ENCODE measurements around the gene ATAD2B. TPM values are rescaled to one million over a fixed set of nuclear protein-coding genes. Genes with fewer than 3 reads are reported as not detected.

The ATAD2B gene
- total RNA-seq, 1 donor from 2014 or later, result 28.8 TPM

GRCh38 chr2:23839919-23840578 lies 86.9 kb downstream of the ATAD2B start:
- intact Hi-C loops (cut with micrococcal nuclease), result no loop called here

- intact Hi-C loops (cut with micrococcal nuclease), result no loop called here
Observed at GRCh38 chr2:23838996-23839395, 87.9 kb downstream of the ATAD2B start.

- intact Hi-C loops (cut with micrococcal nuclease), result no loop called here
Observed at GRCh38 chr2:23838581-23838980, 88.3 kb downstream of the ATAD2B start.

GRCh38 chr2:23837871-23838270 lies 89.1 kb downstream of the ATAD2B start:
- intact Hi-C loops (cut with micrococcal nuclease), result no loop called here

GRCh38 chr2:23836971-23837565 lies 89.9 kb downstream of the ATAD2B start:
- intact Hi-C loops (cut with micrococcal nuclease), result no loop called here

- intact Hi-C loops (cut with micrococcal nuclease), result no loop called here
Observed at GRCh38 chr2:23836505-23836904, 90.4 kb downstream of the ATAD2B start.

GRCh38 chr2:23835988-23836387 lies 90.9 kb downstream of the ATAD2B start:
- intact Hi-C loops (cut with micrococcal nuclease), result no loop called here

GRCh38 chr2:23835423-23835822 lies 91.5 kb downstream of the ATAD2B start:
- intact Hi-C loops (cut with micrococcal nuclease), result no loop called here

GRCh38 chr2:23828986-23829385 lies 97.9 kb downstream of the ATAD2B start:
- intact Hi-C loops (cut with micrococcal nuclease), result no loop called here

DNA sequence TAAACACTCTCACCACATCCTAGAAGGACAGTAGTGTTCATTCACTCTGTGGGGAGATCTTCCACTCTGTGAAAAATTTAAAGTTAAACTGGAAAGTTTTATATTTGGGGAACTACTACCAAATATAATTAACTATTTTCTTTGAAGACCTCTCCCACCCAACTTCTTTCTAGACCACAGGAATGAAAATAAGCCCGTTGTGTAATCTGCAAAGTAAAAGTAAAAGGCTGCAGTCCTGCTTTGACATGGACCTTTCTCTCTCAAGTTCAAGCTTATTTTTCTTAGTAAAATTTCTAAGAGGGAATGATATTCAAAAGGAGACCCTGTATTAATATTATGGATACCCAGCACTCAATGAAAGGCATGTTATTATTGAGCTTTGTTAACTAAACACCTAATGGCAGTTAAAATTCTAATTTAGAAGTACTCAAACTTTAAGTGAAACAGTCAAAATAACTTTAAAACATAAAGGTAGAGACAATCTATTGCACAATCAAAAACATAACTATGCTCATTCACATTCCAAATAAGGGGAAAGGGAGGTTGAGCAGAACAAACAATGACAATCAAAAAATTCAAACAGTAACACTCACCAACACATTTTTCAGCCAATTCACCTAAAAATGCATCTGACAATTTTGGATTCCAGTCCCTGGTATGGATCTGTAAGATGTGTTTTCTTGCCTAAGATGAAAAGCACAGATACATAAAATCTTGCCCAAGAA lies 98.5 kb downstream of the ATAD2B start:
- intact Hi-C loops (cut with micrococcal nuclease), result no loop called here

- intact Hi-C loops (cut with micrococcal nuclease), result no loop called here
Observed at GRCh38 chr2:23827287-23827686, 99.6 kb downstream of the ATAD2B start.

GRCh38 chr2:23826771-23827170 lies 100.2 kb downstream of the ATAD2B start:
- intact Hi-C loops (cut with micrococcal nuclease), result no loop called here

- intact Hi-C loops (cut with micrococcal nuclease), result no loop called here
Observed at GRCh38 chr2:23826040-23826439, 100.9 kb downstream of the ATAD2B start.

DNA sequence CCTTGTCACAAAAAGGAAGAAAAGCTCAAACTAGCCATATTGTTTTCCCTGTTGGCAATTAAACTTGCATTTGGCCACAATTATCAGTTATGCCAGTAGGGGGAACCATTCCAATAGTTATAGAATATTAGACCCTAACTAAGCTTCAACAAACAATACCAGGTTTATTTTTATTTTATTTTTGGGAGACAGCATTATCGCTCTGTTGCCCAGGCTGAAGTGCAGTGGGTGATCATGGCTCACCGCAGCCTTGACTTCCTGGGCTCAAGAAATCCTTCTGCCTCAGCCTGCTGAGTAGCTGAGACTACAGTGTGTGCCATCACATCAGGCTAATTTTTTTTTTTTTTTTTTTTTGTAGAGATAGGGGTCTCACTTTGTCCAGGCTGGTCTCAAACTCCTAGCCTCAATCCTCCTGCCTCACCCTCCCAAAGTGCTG lies 102.1 kb downstream of the ATAD2B start:
- intact Hi-C loops (cut with micrococcal nuclease), result loop anchor here (1.0 to 5.0 kb wide), 8 partner anchors 103 to 1003 kb away; partner anchors contain the start of genes ATAD2B, SF3B6, TP53I3 and UBXN2A

GRCh38 chr2:23823863-23824262 lies 103.1 kb downstream of the ATAD2B start:
- intact Hi-C loops (cut with micrococcal nuclease), result loop anchor here (1.0 to 5.0 kb wide), 8 partner anchors 103 to 1003 kb away; partner anchors contain the start of genes ATAD2B, SF3B6, TP53I3 and UBXN2A

GRCh38 chr2:23814963-23815362 lies 112.0 kb downstream of the ATAD2B start:
- intact Hi-C loops (cut with micrococcal nuclease), result no loop called here

DNA sequence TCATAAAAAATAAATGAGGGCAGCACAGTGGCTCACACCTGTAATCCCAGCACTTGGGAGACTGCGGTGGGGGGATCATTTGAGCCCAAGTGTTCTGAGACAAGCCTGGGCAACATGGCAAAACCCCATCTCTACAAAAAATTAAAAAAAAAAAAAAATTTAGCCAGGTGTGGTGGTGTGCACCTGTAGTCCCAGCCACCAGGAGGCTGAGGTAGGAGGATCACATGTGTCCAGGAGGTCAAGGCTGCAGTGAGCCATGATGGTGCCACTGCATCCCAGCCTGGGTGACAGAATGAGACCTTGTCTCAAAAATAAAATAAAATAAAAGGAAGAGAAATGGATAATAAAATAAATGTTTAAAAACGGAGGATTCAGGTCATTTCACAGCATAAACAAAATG lies 113.5 kb downstream of the ATAD2B start:
- intact Hi-C loops (cut with micrococcal nuclease), result no loop called here

DNA sequence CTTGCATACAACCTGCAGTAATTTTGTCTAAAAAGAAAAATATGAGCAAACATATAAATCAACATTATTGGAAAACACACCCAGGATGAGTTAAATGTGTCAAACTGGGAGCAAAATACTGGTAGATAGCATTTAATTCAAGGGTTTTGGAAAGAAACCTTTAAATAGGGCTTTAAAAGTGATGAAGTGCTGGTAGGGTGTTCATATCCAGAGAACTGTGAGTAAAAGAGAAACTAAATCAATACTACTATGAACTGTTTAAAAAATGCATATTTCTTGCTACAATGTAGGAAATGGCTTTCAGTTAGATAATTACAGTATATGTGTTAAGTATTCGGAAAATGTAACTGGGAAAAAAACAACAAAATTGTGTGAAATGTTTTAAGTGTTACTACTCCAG lies 117.8 kb downstream of the ATAD2B start:
- intact Hi-C loops (cut with micrococcal nuclease), result no loop called here

DNA sequence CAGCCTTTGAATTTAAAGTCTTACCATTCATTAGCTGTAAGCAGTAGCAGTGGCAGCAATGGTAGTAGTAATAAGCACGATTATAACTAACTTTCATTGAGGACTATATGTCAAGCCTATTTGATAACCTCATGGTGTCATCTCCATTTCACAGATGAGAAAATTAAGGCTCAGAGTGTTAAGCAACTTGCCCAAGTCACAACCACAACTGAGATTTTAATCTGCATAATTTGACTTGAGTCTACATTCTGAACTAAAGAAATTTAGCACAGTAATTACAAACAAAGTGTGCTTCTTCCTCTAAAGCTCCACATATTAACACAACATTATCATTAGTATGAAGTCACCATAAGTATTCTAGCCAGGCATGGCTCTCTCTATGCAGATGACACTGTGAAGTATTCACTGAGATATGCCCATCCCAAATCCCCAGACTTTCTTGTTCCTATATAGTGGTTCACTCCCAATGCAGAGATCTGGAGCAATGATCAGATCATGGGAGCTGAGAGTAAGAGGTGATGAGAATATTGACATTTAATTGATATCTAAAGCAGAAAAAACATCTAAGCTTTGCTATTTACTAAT lies 120.2 kb downstream of the ATAD2B start:
- intact Hi-C loops (cut with micrococcal nuclease), result no loop called here

DNA sequence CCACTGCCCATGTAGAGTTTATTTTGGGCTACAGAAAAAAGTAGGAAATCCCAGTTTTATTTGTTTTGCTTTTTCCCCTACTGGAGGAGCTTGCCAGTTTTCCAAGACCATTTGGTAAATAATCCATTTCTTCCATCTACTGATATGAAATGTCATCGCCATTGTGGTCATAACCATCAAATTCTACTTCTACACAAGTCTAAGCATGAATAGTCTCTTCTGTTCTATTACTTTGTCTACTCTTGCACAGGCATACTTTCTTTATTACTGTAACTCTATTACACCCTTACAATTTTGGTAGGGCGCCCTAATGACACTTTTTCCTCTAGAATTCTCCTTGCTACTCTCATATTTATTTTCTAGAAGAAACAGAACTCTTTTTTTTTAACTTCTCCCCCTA lies 120.7 kb downstream of the ATAD2B start:
- intact Hi-C loops (cut with micrococcal nuclease), result no loop called here

GRCh38 chr2:23803965-23804542 lies 122.9 kb downstream of the ATAD2B start:
- intact Hi-C loops (cut with micrococcal nuclease), result no loop called here
